K562 (cell line): ENCODE measurements around the gene TBC1D9. TPM values are rescaled to one million over a fixed set of nuclear protein-coding genes. Genes with fewer than 3 reads are reported as not detected.

ENCODE experiments used
- ATAC-seq: fragments of 200-7000 bp; cut with Tn5 transposase; 3 replicates; pipeline ENCODE4 v1.9.1; 2020; ENCODE audit warnings: moderate library complexity
- BruUV-seq: library from RNA; stranded (reverse); fragments of 400-500 nt; replicated peaks from 2 replicates; lab custom pipeline; 2021; lab: Mats Ljungman, UMichigan
- CTCF ChIA-PET: fragments of 300-600 bp; formaldehyde crosslinking; extraction: SDS; loops from one replicate; lab custom pipeline; 2021; ENCODE audit warnings: low intra/inter-chr PET ratio; lab: Yijun Ruan, JAX
- POLR2A ChIA-PET: fragments of 300-600, 350-650 bp; sonication (Branson Sonifier 250); formaldehyde crosslinking; extraction: SDS; loops from one replicate; lab custom pipeline; 2021; ENCODE audit warnings: antibody characterized with exemption, inconsistent platforms; lab: Yijun Ruan, JAX
- DNase-seq, 4 experiments: peaks; one replicate each; pipeline versions ENCODE4 v3.0.0 to v3.0.0-alpha.2; 2011 to 2018; ENCODE audit warnings: low spot score in 3 of 4, mixed read lengths in 3 of 4; ENCODE audit errors: extremely low read depth in 1 of 4
- FAIRE-seq: peaks from 2 replicates; lab custom pipeline; 2011; peaks lifted over from hg19 to GRCh38; lab: Jason Lieb, UNC
- H2AFZ ChIP-seq: 2 replicates; pipeline ENCODE4 v1.6.0; 2011; ENCODE audit warnings: low read depth, low read length, control low read depth, inconsistent platforms
- H3K27ac ChIP-seq: fragments of 200-600 bp; 3 replicates; pipeline ENCODE4 v1.8.0; 2011; ENCODE audit warnings: low read depth, mild to moderate bottlenecking, control low read depth, inconsistent platforms, low read length, moderate library complexity, mixed read lengths; ENCODE audit errors: extremely low read depth
- H3K27me3 ChIP-seq, 2 experiments: fragments of 300-600 bp in 1 of 2; 2 replicates in 1 of 2; 3 replicates in 1 of 2; pipeline versions ENCODE4 v1.6.0 to v1.8.0; 2011; ENCODE audit warnings: inconsistent platforms in 2 of 2, low read length in 2 of 2, mild to moderate bottlenecking in 1 of 2, mixed read lengths in 1 of 2, moderate library complexity in 1 of 2; ENCODE audit not compliant: control insufficient read depth in 2 of 2, insufficient read depth in 2 of 2
- H3K36me3 ChIP-seq: fragments of 300-600 bp; 3 replicates; pipeline ENCODE4 v1.8.0; 2011; ENCODE audit warnings: mild to moderate bottlenecking, low read length, inconsistent platforms; ENCODE audit not compliant: control insufficient read depth, insufficient read depth
- H3K4me1 ChIP-seq, 2 experiments: fragments of 200-600 bp in 1 of 2; replicated peaks in 1 of 2; 2 replicates in 1 of 2; 3 replicates in 1 of 2; pipeline versions ENCODE4 v1.5.1 to v1.8.0; 2011; ENCODE audit warnings: inconsistent platforms in 2 of 2, low read length in 2 of 2, mild to moderate bottlenecking in 1 of 2, mixed read lengths in 1 of 2, moderate library complexity in 1 of 2; ENCODE audit not compliant: control insufficient read depth in 2 of 2, insufficient read depth in 2 of 2
- H3K4me2 ChIP-seq: 2 replicates; pipeline ENCODE4 v1.6.1; 2011; ENCODE audit warnings: low read length, control low read depth, inconsistent platforms, mixed read lengths; ENCODE audit not compliant: insufficient read depth
- H3K4me3 ChIP-seq: fragments of 200-600 bp; sonication (generic), shearing (Covaris generic); 2 replicates; pipeline ENCODE4 v1.5.1; 2016; ENCODE audit warnings: control low read depth, inconsistent platforms
- H3K79me2 ChIP-seq: fragments of 200-600 bp; 3 replicates; pipeline ENCODE4 v1.8.0; 2011; ENCODE audit warnings: low read length, inconsistent platforms; ENCODE audit not compliant: control insufficient read depth, insufficient read depth
- H3K9ac ChIP-seq, 2 experiments: 2 replicates each; pipeline versions ENCODE4 v1.6.0 to v1.6.1; 2011; ENCODE audit warnings: low read depth in 2 of 2, low read length in 2 of 2, control low read depth in 1 of 2, inconsistent platforms in 1 of 2, mild to moderate bottlenecking in 1 of 2, mixed read lengths in 1 of 2; ENCODE audit not compliant: insufficient read depth in 1 of 2
- H3K9me1 ChIP-seq: one replicate; pipeline ENCODE4 v1.6.0; 2011; ENCODE audit warnings: inconsistent platforms, mild to moderate bottlenecking, low read length, moderate library complexity; ENCODE audit not compliant: control insufficient read depth, insufficient read depth
- H3K9me3 ChIP-seq: replicated peaks from 2 replicates; pipeline ENCODE4 v1.5.1; 2011; ENCODE audit warnings: low read depth, low read length, inconsistent platforms; ENCODE audit not compliant: control insufficient read depth, insufficient read depth
- H4K20me1 ChIP-seq: replicated peaks from 2 replicates; pipeline ENCODE4 v1.6.1; 2011; ENCODE audit warnings: low read length, inconsistent platforms, mixed read lengths; ENCODE audit not compliant: control insufficient read depth, insufficient read depth
- ARHGAP35 ChIP-seq: fragments of 450-650 bp; IDR thresholded peaks from 2 replicates; pipeline ENCODE4 v1.6.1; 2018; ENCODE audit not compliant: partially characterized antibody
- CHAMP1 ChIP-seq: fragments of 450-650 bp; IDR thresholded peaks from 2 replicates; pipeline ENCODE4 v1.6.1; 2016; ENCODE audit warnings: mild to moderate bottlenecking
- IRF9 ChIP-seq: fragments of 450-650 bp; IDR thresholded peaks from 2 replicates; pipeline ENCODE4 v1.6.1; 2016; ENCODE audit warnings: missing biosample characterization, missing genetic modification characterization
- MXI1 ChIP-seq: IDR thresholded peaks from 2 replicates; pipeline ENCODE4 v1.6.1; 2011; ENCODE audit warnings: low read depth, mild to moderate bottlenecking, improper control_type of control experiment, low read length
- PTBP1 ChIP-seq: fragments of 200-400 bp; formaldehyde crosslinking; IDR thresholded peaks from 2 replicates; pipeline ENCODE4 v1.6.1; 2017; ENCODE audit warnings: low read depth, low read length
- RCOR1 ChIP-seq, 2 experiments: IDR thresholded peaks; 2 replicates each; pipeline ENCODE4 v1.6.1; 2012; ENCODE audit warnings: low read depth in 2 of 2, low read length in 2 of 2, borderline replicate concordance in 1 of 2, improper control_type of control experiment in 1 of 2
- SAP30 ChIP-seq: fragments of 200-600 bp; sonication (generic); IDR thresholded peaks from 2 replicates; pipeline ENCODE4 v1.6.1; 2012; ENCODE audit warnings: borderline replicate concordance, low read depth, mild to moderate bottlenecking, moderate library complexity, low read length, control low read depth, inconsistent platforms; ENCODE audit not compliant: insufficient read depth, poor library complexity, severe bottlenecking
- TOE1 ChIP-seq, 2 experiments: fragments of 450-650 bp in 1 of 2; sonication (generic) in 1 of 2; formaldehyde crosslinking in 1 of 2; IDR thresholded peaks; 2 replicates each; pipeline versions ENCODE4 v1.7.1 to v1.8.0; 2016 to 2022; ENCODE audit warnings: borderline replicate concordance in 2 of 2, mild to moderate bottlenecking in 2 of 2, antibody characterized with exemption in 1 of 2, inconsistent platforms in 1 of 2, low read depth in 1 of 2, missing genetic modification reagents in 1 of 2, moderate library complexity in 1 of 2
- VEZF1 ChIP-seq: fragments of 200-800 bp; sonication (Bioruptor generic); IDR thresholded peaks from 2 replicates; pipeline ENCODE4 v1.6.1; 2017; ENCODE audit warnings: missing genetic modification characterization, missing compliant biosample characterization
- ZBTB5 ChIP-seq: fragments of 450-650 bp; IDR thresholded peaks from 2 replicates; pipeline ENCODE4 v1.6.1; 2017; ENCODE audit warnings: antibody characterized with exemption
- ZNF124 ChIP-seq: sonication (generic); formaldehyde crosslinking; IDR thresholded peaks from 2 replicates; pipeline ENCODE4 v1.8.1; 2022; ENCODE audit warnings: missing genetic modification reagents
- ZNF239 ChIP-seq: fragments of 250-450 bp; sonication (Bioruptor Pico); IDR thresholded peaks from 2 replicates; pipeline ENCODE4 v1.4.0; 2020; ENCODE audit warnings: mild to moderate bottlenecking
- ZNF57 ChIP-seq: fragments of 450-650 bp; formaldehyde crosslinking; IDR thresholded peaks from 2 replicates; pipeline ENCODE4 v1.4.0; 2020; ENCODE audit warnings: mild to moderate bottlenecking, moderate library complexity
- ZSCAN32 ChIP-seq: fragments of 450-650 bp; formaldehyde crosslinking; IDR thresholded peaks from 2 replicates; pipeline ENCODE4 v1.4.0; 2020; ENCODE audit warnings: mild to moderate bottlenecking, moderate library complexity
- WGBS: fragments of 100-300 bp; shearing (Covaris generic); methylation state at CpG from one replicate; pipeline ENCODE4 v1.1.6; 2016; ENCODE audit warnings: low coverage, mixed read lengths; ENCODE audit not compliant: insufficient coverage; ENCODE audit errors: missing lambda C conversion rate; 5-methylcytosine and 5-hydroxymethylcytosine counted together
- in situ Hi-C: fragments of 300-500 bp; cut with MboI; formaldehyde crosslinking; loops from 4 replicates; pipeline ENCODE4 v1.15.0; 2018; ENCODE audit warnings: inconsistent platforms, mixed read lengths
- intact Hi-C: fragments of 100-400 bp; cut with micrococcal nuclease; formaldehyde crosslinking; loops from 2 replicates; pipeline ENCODE4 v1.14.2; 2022
- polyA plus RNA-seq, 8 experiments: library from polyadenylated mRNA; depleted of rRNA in 4 of 8; stranded (reverse) in 5 of 8; unstranded in 3 of 8; fragments of >200 nt; fragmentation: Nextera tagmentation in 2 of 8; fragmentation: Illumina TruSeq in 1 of 8; extraction: Ambion mirVana in 2 of 8; extraction: Trizol in 1 of 8; gene quantifications; 2 replicates each; pipeline versions ENCODE4 v1.2.1 to v1.2.3, GENCODE V29; 2011 to 2014; ENCODE audit warnings: inconsistent platforms in 1 of 8, missing spikeins in 1 of 8
- total RNA-seq, 7 experiments: library from RNA; depleted of rRNA in 6 of 7; stranded (reverse); fragments of >200 nt in 6 of 7; fragmentation: Illumina TruSeq in 2 of 7; extraction: Trizol in 2 of 7; gene quantifications; 2 replicates each; pipeline versions ENCODE4 v1.2.1 to v1.2.3, GENCODE V29; 2011 to 2021; ENCODE audit warnings: low replicate concordance in 1 of 7

TBC1D9 gene
- total and polyA plus RNA-seq, 9 of the 15 experiments (the other 6 are each of a cell fraction or from before 2014, with no cell fraction given), result 0.13 TPM; not detected in 8

DNA sequence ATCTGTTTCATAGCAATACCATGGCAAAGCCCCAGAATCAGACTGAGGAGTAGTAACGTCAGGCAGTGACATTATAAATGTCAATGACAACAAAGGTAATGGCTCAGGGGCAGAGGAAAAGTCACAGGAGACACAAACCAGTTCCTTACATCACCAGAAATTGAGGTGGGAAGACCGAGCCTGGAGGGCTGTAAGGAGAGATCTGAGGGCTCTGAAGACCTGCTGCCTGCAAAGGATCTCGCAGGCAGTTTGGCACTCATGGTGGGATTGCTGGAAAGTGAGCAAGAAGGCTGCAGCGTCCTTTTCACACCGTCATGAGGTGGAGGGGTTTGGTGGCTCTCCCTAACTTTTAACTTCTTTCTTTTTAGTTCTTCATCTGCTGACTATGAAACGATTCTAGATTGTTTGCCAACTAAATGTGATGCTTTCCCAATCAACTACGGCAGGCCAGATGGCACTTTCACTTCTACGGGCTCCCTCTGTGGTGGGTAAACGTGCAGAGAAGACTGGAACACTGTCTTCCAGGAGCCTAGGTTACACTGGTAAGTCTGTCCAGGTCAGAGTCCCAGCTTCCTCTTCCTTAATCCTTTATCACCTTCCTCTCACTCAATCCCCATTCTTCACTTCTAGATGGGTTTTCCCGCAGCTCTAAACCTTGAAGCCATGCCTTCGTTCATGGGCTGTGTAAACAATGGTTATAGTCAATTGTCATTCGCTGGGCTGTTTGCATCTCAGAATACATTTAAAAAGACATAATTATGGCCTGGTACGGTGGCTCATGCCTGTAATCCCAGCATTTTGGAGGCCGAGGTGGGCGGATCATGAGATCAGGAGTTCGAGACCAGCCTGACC is 58.2 kb downstream of the TBC1D9 start:
- ATAC-seq, result no peak
- DNase-seq, result no peak
- BruUV-seq, result no TSS peak
- FAIRE-seq, result no peak
- Histone ChIP-seq H3K4me2 (no peak overlapping the region), H3K36me3 (no peaks in the 10 kb centered on the region), H3K4me3 (no peak overlapping the region), H2AFZ (no peak overlapping the region), H3K4me1 (no peaks in the 10 kb centered on the region), H3K27ac (no peak overlapping the region), H3K9ac (no peak overlapping the region), H4K20me1 (no peaks in the 10 kb centered on the region), H3K79me2 (no peaks in the 10 kb centered on the region), H3K9me1 (no peaks in the 10 kb centered on the region), H3K9me3 (no peaks in the 10 kb centered on the region), H3K27me3 (peaks cover 0 to 7% of the 10 kb centered on the region in 2 experiments; a peak in 1 of 5 replicates)
- intact Hi-C loops (no loop called here), in situ Hi-C loops (no loop called here)
- WGBS, result under 1% methylated on average over 16 of the region's 16 CpGs
- POLR2A ChIA-PET, result no interaction called here
- CTCF ChIA-PET, result no interaction called here
- no peak for TF ChIP-seq PTBP1
- no peak for TF ChIP-seq ZBTB5
- TF ChIP-seq CHAMP1, result no peak
- no peak for TF ChIP-seq MXI1
- no peak for TF ChIP-seq SAP30
- TF ChIP-seq ZSCAN32 (CRISPR knock-in tag), result no peak
- no peak for TF ChIP-seq ARHGAP35
- TF ChIP-seq IRF9 (tag), result no peak
- no peak for TF ChIP-seq ZNF124 (CRISPR knock-in tag)
- no peak for TF ChIP-seq VEZF1 (CRISPR knock-in tag)
- no peak for TF ChIP-seq TOE1 (IDR thresholded peaks at IDR 0.05; ENCODE audit: borderline replicate concordance)
- TF ChIP-seq TOE1 (CRISPR knock-in tag; IDR thresholded peaks at IDR 0.05; ENCODE audit: borderline replicate concordance, low read depth), result no peak
- no peak for TF ChIP-seq ZNF239 (CRISPR knock-in tag)
- no peak for TF ChIP-seq RCOR1 (IDR thresholded peaks at IDR 0.05; ENCODE audit: borderline replicate concordance in 1 of 2, low read depth in 2 of 2, low read length in 2 of 2)
- TF ChIP-seq ZNF57 (CRISPR knock-in tag), result no peak
